Skeletal muscle satellite cell (primary cell): ENCODE measurements around the gene KDM4C.
"Not testable (repeated sequence)": the region's sequence is repeated elsewhere in the genome, so short reads cannot be mapped to it uniquely, and the experiment has no call there.

Source experiments
- H3K27me3 ChIP-seq: 2 replicates; pipeline ENCODE4 v1.7.0; 2013; ENCODE audit warnings: low read length; ENCODE audit not compliant: control insufficient read depth, insufficient read depth
- H3K36me3 ChIP-seq: 2 replicates; pipeline ENCODE4 v1.7.0; 2013; ENCODE audit warnings: mild to moderate bottlenecking, control low read depth, low read length; ENCODE audit not compliant: insufficient read depth
- H3K4me1 ChIP-seq: 2 replicates; pipeline ENCODE4 v1.7.0; 2013; ENCODE audit warnings: low read length; ENCODE audit not compliant: control insufficient read depth, insufficient read depth
- H3K4me2 ChIP-seq: 2 replicates; pipeline ENCODE4 v1.7.0; 2013; ENCODE audit warnings: mild to moderate bottlenecking, low read length
- H3K4me3 ChIP-seq: 2 replicates; pipeline ENCODE4 v1.7.0; 2013; ENCODE audit warnings: low read length
- H3K9ac ChIP-seq: 2 replicates; pipeline ENCODE4 v1.7.0; 2013; ENCODE audit warnings: mild to moderate bottlenecking, low read depth, low read length, moderate library complexity
- H3K9me3 ChIP-seq: replicated peaks from 2 replicates; pipeline ENCODE4 v1.7.0; 2013; ENCODE audit warnings: mild to moderate bottlenecking, control low read depth, low read length

KDM4C gene

GRCh38 chr9:6785682-6786081 is 27.9 kb downstream of the KDM4C start:
- Histone ChIP-seq H3K4me2 (no peak overlapping the region), H3K4me1 (peaks cover 17% of the 10 kb centered on the region), H3K27me3 (no peaks in the 10 kb centered on the region), H3K36me3 (no peaks in the 10 kb centered on the region), H3K9me3 (no peaks in the 10 kb centered on the region), H3K9ac (no peak overlapping the region), H3K4me3 (no peak overlapping the region)

GRCh38 chr9:6787793-6788161 is 30.0 kb downstream of the KDM4C start:
- H3K27me3 ChIP-seq, result no peaks in the 10 kb centered on the region
- H3K9ac ChIP-seq, result no peak overlapping the region
- no peaks in the 10 kb centered on the region for H3K36me3 ChIP-seq
- peaks cover 17% of the 10 kb centered on the region for H3K4me1 ChIP-seq
- peak overlapping the region; percentile 74 for H3K4me2 ChIP-seq
- H3K4me3 ChIP-seq, result peak overlapping the region; percentile 51
- H3K9me3 ChIP-seq, result no peaks in the 10 kb centered on the region

GRCh38 chr9:6788162-6789016 is 30.6 kb downstream of the KDM4C start:
- peak overlapping the region; percentile 19 for H3K9ac ChIP-seq
- peak overlapping the region; percentile 51 for H3K4me3 ChIP-seq
- peak overlapping the region; percentile 74 for H3K4me2 ChIP-seq
- no peaks in the 10 kb centered on the region for H3K9me3 ChIP-seq
- H3K27me3 ChIP-seq, result no peaks in the 10 kb centered on the region
- H3K4me1 ChIP-seq, result peaks cover 17% of the 10 kb centered on the region
- no peaks in the 10 kb centered on the region for H3K36me3 ChIP-seq

GRCh38 chr9:6789017-6789338 is 31.2 kb downstream of the KDM4C start:
- H3K4me3 ChIP-seq, H3K9me3 ChIP-seq, H3K36me3 ChIP-seq, H3K27me3 ChIP-seq, H3K9ac ChIP-seq: not testable (repeated sequence)
- Histone ChIP-seq H3K4me2 (peak overlapping the region; percentile 74), H3K4me1 (peaks cover 17% of the 10 kb centered on the region)

GRCh38 chr9:6790866-6791265 is 33.1 kb downstream of the KDM4C start:
- H3K4me2 ChIP-seq, result no peak overlapping the region
- no peak overlapping the region for H3K9ac ChIP-seq
- no peaks in the 10 kb centered on the region for H3K36me3 ChIP-seq
- H3K4me1 ChIP-seq, result peaks cover 17% of the 10 kb centered on the region
- no peaks in the 10 kb centered on the region for H3K27me3 ChIP-seq
- H3K9me3 ChIP-seq, result no peaks in the 10 kb centered on the region
- no peak overlapping the region for H3K4me3 ChIP-seq

- Histone ChIP-seq H3K27me3 (no peaks in the 10 kb centered on the region), H3K9ac (no peak overlapping the region), H3K9me3 (no peaks in the 10 kb centered on the region), H3K36me3 (no peaks in the 10 kb centered on the region), H3K4me1 (peaks cover 8% of the 10 kb centered on the region), H3K4me2 (no peak overlapping the region), H3K4me3 (no peak overlapping the region)
Observed at GRCh38 chr9:6793203-6793602, 35.4 kb downstream of the KDM4C start.

- Histone ChIP-seq H3K4me3 (no peak overlapping the region), H3K9ac (no peak overlapping the region), H3K27me3 (no peaks in the 10 kb centered on the region), H3K36me3 (no peaks in the 10 kb centered on the region), H3K4me1 (no peaks in the 10 kb centered on the region), H3K4me2 (no peak overlapping the region), H3K9me3 (no peaks in the 10 kb centered on the region)
Observed at GRCh38 chr9:6794936-6795335, 37.2 kb downstream of the KDM4C start.

GRCh38 chr9:6802926-6803325 is 45.2 kb downstream of the KDM4C start:
- Histone ChIP-seq H3K4me3 (no peak overlapping the region), H3K9me3 (no peaks in the 10 kb centered on the region), H3K27me3 (no peaks in the 10 kb centered on the region), H3K9ac (no peak overlapping the region), H3K4me2 (no peak overlapping the region), H3K4me1 (no peaks in the 10 kb centered on the region), H3K36me3 (no peaks in the 10 kb centered on the region)

- no peaks in the 10 kb centered on the region for H3K4me1 ChIP-seq
- H3K4me2 ChIP-seq, result no peak overlapping the region
- no peak overlapping the region for H3K4me3 ChIP-seq
- no peaks in the 10 kb centered on the region for H3K9me3 ChIP-seq
- H3K9ac ChIP-seq, result no peak overlapping the region
- H3K27me3 ChIP-seq, result no peaks in the 10 kb centered on the region
- H3K36me3 ChIP-seq, result no peaks in the 10 kb centered on the region
Observed at GRCh38 chr9:6805532-6805931, 47.8 kb downstream of the KDM4C start.

- H3K36me3 ChIP-seq, H3K4me1 ChIP-seq, H3K4me3 ChIP-seq, H3K4me2 ChIP-seq, H3K9me3 ChIP-seq, H3K27me3 ChIP-seq, H3K9ac ChIP-seq: not testable (repeated sequence)
Observed at GRCh38 chr9:6806318-6806717, 48.5 kb downstream of the KDM4C start.

GRCh38 chr9:6807669-6808068 is 49.9 kb downstream of the KDM4C start:
- H3K9ac ChIP-seq, H3K9me3 ChIP-seq, H3K4me3 ChIP-seq, H3K27me3 ChIP-seq, H3K36me3 ChIP-seq, H3K4me2 ChIP-seq, H3K4me1 ChIP-seq: not testable (repeated sequence)

- H3K4me2 ChIP-seq, result no peak overlapping the region
- H3K4me3 ChIP-seq, result no peak overlapping the region
- H3K36me3 ChIP-seq, result no peaks in the 10 kb centered on the region
- H3K4me1 ChIP-seq, result no peaks in the 10 kb centered on the region
- H3K9ac ChIP-seq, result no peak overlapping the region
- H3K27me3 ChIP-seq, result no peaks in the 10 kb centered on the region
- no peaks in the 10 kb centered on the region for H3K9me3 ChIP-seq
Observed at GRCh38 chr9:6811436-6811835, 53.7 kb downstream of the KDM4C start.
